Measurements from ENCODE around the gene SYT5.

Gene SYT5

GRCh38 chr19:55181740-55182139 lies 1.7 kb upstream of the SYT5 start:
- H3K9me2 ChIP-seq (replicated peaks; ENCODE audit: low read depth, low read length): no peaks in the 10 kb centered on the region
- no peak overlapping the region for H3K4me3 ChIP-seq (ENCODE audit: low read length, poor library complexity, severe bottlenecking)
- H3K27me3 ChIP-seq (ENCODE audit: insufficient read depth, low read length, poor library complexity, severe bottlenecking): no peaks in the 10 kb centered on the region
- H4K20me1 ChIP-seq (ENCODE audit: insufficient read depth, low read length, poor library complexity, severe bottlenecking): no peaks in the 10 kb centered on the region
- H3K79me2 ChIP-seq (ENCODE audit: insufficient read depth, low read length): no peaks in the 10 kb centered on the region
- no peaks in the 10 kb centered on the region for H3F3A ChIP-seq (ENCODE audit: low read depth)
- no peaks in the 10 kb centered on the region for H3K36me3 ChIP-seq (ENCODE audit: insufficient read depth, low read length)
- TF ChIP-seq CTCF (conservative IDR thresholded peaks at IDR 0.05; ENCODE audit: low read length) (no peak), EZH2phosphoT487 (IDR thresholded peaks at IDR 0.05; ENCODE audit: borderline replicate concordance) (no peak)
- no peak overlapping the region for H3K9ac ChIP-seq (ENCODE audit: low read depth, low read length, poor library complexity, severe bottlenecking)
- no peak overlapping the region for H2AFZ ChIP-seq (ENCODE audit: low read length)
- no peak overlapping the region for H3K4me2 ChIP-seq (ENCODE audit: low read depth, low read length, poor library complexity, severe bottlenecking)
- H3K9me3 ChIP-seq (ENCODE audit: insufficient read depth, low read depth, low read length): no peaks in the 10 kb centered on the region
- peaks cover 7% of the 10 kb centered on the region for H3K4me1 ChIP-seq (ENCODE audit: insufficient read depth, low read length, poor library complexity, severe bottlenecking)

- Histone ChIP-seq H3K9ac (ENCODE audit: low read depth, low read length, poor library complexity, severe bottlenecking) (no peak overlapping the region), H3K9me2 (replicated peaks; ENCODE audit: low read depth, low read length) (no peaks in the 10 kb centered on the region), H3K9me3 (ENCODE audit: insufficient read depth, low read depth, low read length) (no peaks in the 10 kb centered on the region), H3K4me3 (ENCODE audit: low read length, poor library complexity, severe bottlenecking) (peak overlapping the region; percentile 59), H3K27me3 (ENCODE audit: insufficient read depth, low read length, poor library complexity, severe bottlenecking) (no peaks in the 10 kb centered on the region), H3K79me2 (ENCODE audit: insufficient read depth, low read length) (no peaks in the 10 kb centered on the region), H3F3A (ENCODE audit: low read depth) (no peaks in the 10 kb centered on the region), H3K4me2 (ENCODE audit: low read depth, low read length, poor library complexity, severe bottlenecking) (peak overlapping the region; percentile 41), H3K4me1 (ENCODE audit: insufficient read depth, low read length, poor library complexity, severe bottlenecking) (peaks cover 7% of the 10 kb centered on the region), H2AFZ (ENCODE audit: low read length) (no peak overlapping the region), H3K36me3 (ENCODE audit: insufficient read depth, low read length) (no peaks in the 10 kb centered on the region), H4K20me1 (ENCODE audit: insufficient read depth, low read length, poor library complexity, severe bottlenecking) (no peaks in the 10 kb centered on the region)
- TF ChIP-seq CTCF (conservative IDR thresholded peaks at IDR 0.05; ENCODE audit: low read length) (no peak), EZH2phosphoT487 (IDR thresholded peaks at IDR 0.05; ENCODE audit: borderline replicate concordance) (no peak)
These were observed 1.1 kb downstream of the SYT5 start for GRCh38 chr19:55178781-55179599.

GRCh38 chr19:55176076-55176475 lies 4.0 kb downstream of the SYT5 start:
- no peak overlapping the region for H3K4me2 ChIP-seq (ENCODE audit: low read depth, low read length, poor library complexity, severe bottlenecking)
- H3K9me2 ChIP-seq (replicated peaks; ENCODE audit: low read depth, low read length): no peaks in the 10 kb centered on the region
- no peaks in the 10 kb centered on the region for H3K9me3 ChIP-seq (ENCODE audit: insufficient read depth, low read depth, low read length)
- H3K9ac ChIP-seq (ENCODE audit: low read depth, low read length, poor library complexity, severe bottlenecking): no peak overlapping the region
- no peak overlapping the region for H2AFZ ChIP-seq (ENCODE audit: low read length)
- H3K4me1 ChIP-seq (ENCODE audit: insufficient read depth, low read length, poor library complexity, severe bottlenecking): peaks cover 7% of the 10 kb centered on the region
- no peak for TF ChIP-seq CTCF (conservative IDR thresholded peaks at IDR 0.05; ENCODE audit: low read length)
- TF ChIP-seq EZH2phosphoT487 (IDR thresholded peaks at IDR 0.05; ENCODE audit: borderline replicate concordance): no peak
- no peaks in the 10 kb centered on the region for H3K79me2 ChIP-seq (ENCODE audit: insufficient read depth, low read length)
- H3K4me3 ChIP-seq (ENCODE audit: low read length, poor library complexity, severe bottlenecking): no peak overlapping the region
- H3K36me3 ChIP-seq (ENCODE audit: insufficient read depth, low read length): no peaks in the 10 kb centered on the region
- H3F3A ChIP-seq (ENCODE audit: low read depth): no peaks in the 10 kb centered on the region
- H4K20me1 ChIP-seq (ENCODE audit: insufficient read depth, low read length, poor library complexity, severe bottlenecking): no peaks in the 10 kb centered on the region
- H3K27me3 ChIP-seq (ENCODE audit: insufficient read depth, low read length, poor library complexity, severe bottlenecking): no peaks in the 10 kb centered on the region
